ENCODE measurements around the gene CYP21A2. TPM values are rescaled to one million over a fixed set of nuclear protein-coding genes. Genes with fewer than 3 reads are reported as not detected.

CYP21A2 gene
- total and polyA plus RNA-seq, 2 of the 8 experiments (the other 6 are each of a cell fraction or from before 2014, with no cell fraction given): 0.22 to 0.23 TPM

DNA sequence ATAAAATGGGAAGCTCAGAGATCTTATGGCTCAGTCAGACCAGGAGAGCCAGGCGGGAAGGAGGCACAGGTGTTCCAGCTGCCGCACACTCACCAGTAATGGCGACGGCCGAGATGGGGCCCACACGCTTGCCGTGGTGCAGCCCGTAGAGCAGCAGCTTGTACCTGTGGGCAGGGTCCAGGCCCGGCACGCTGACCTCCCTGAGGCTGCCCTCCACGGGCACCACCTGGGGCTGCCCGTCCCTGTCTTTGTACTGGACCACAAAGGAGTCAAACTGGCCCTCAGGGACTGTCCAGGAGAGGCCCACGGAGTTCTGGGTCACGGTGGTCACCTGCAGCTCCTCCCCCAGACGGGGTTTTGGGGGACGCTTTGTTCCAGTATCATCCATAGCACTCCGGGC, 31.2 kb downstream of the CYP21A2 start (continued):
- TF ChIP-seq KDM4A (IDR thresholded peaks at IDR 0.05; ENCODE audit: low read depth, low read length, severe bottlenecking) (no peak), JUN (IDR thresholded peaks at IDR 0.05; ENCODE audit: low read depth, low read length) (no peak), CBX5 (IDR thresholded peaks at IDR 0.05; ENCODE audit: low read depth, low read length) (no peak)
